ENCODE data around the gene FHDC1.

DNA sequence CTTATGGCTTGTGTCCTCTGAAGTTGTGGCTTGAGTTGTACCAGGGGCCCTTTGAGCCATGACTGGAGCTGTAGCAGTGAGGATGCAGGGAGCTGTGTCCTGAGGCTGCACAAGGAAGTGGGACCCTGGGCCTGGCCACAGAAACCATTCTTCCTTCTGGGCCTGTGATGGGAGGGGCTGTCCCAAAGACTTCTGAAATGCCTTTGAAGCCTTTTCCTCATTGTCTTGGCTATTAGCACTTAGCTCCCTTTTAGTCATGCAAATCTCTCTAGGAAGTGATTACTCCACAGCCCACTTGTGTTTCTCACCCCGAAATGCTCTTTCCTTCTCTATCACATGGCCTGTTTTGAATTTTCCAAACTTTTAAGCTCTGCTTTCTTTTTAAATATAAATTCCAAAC is 92.4 kb downstream of the FHDC1 start:
- TF ChIP-seq CTCF (conservative IDR thresholded peaks at IDR 0.05; ENCODE audit: low read depth, low read length): no peak
- no peak for TF ChIP-seq EZH2phosphoT487 (IDR thresholded peaks at IDR 0.05; ENCODE audit: borderline replicate concordance, low read length)
- TF ChIP-seq EZH2 (IDR thresholded peaks at IDR 0.05; ENCODE audit: low read length, unreplicated experiment): no peak
